ENCODE measurements around the gene SHROOM1. TPM values are rescaled to one million over a fixed set of nuclear protein-coding genes. Genes with fewer than 3 reads are reported as not detected.
A peak's percentile ranks its signal among the peaks of the same experiment; 100 is the strongest.

The SHROOM1 gene
- total RNA-seq, 1 experiment from 2014 or later, result 0.54 TPM

- TF ChIP-seq EZH2 (IDR thresholded peaks at IDR 0.05; ENCODE audit: borderline replicate concordance, low read depth, low read length, poor library complexity, severe bottlenecking) (no peak), CTCF (conservative IDR thresholded peaks at IDR 0.05; ENCODE audit: low read depth, low read length) (no peak)
- POLR2A ChIA-PET (ENCODE audit: low non-redundant PET), result interaction anchor here (0.7 kb wide), 1 partner anchor 90 kb away, joined by 3 read pairs; no protein-coding TSS in a partner anchor
- Histone ChIP-seq H3K27me3 (replicated peaks; ENCODE audit: insufficient read depth, low read depth, low read length, poor library complexity) (no peaks in the 10 kb centered on the region), H3K4me1 (ENCODE audit: insufficient read depth, low read length, poor library complexity, severe bottlenecking) (peaks cover 12% of the 10 kb centered on the region), H3K27ac (ENCODE audit: low read depth, low read length, poor library complexity, severe bottlenecking) (no peak overlapping the region), H3K4me3 (ENCODE audit: low read depth, low read length, poor library complexity, severe bottlenecking) (no peak overlapping the region), H3K9me3 (ENCODE audit: low read depth, low read length, poor library complexity, severe bottlenecking) (no peaks in the 10 kb centered on the region), H3K36me3 (ENCODE audit: insufficient read depth, low read length, poor library complexity, severe bottlenecking) (peaks cover 33% of the 10 kb centered on the region)
- DNase-seq (ENCODE audit: low spot score), result no peak
- CTCF ChIA-PET, result no interaction called here
- no TSS peak for BruUV-seq (replicated peaks)
- intact Hi-C loops (cut with micrococcal nuclease; ENCODE audit: unreplicated experiment), result loop anchor here (10.0 kb wide), 1 partner anchor 344 kb away; no protein-coding TSS in a partner anchor
Observed at GRCh38 chr5:132868754-132869153, 38.3 kb upstream of the SHROOM1 start.

- intact Hi-C loops (cut with micrococcal nuclease; ENCODE audit: unreplicated experiment), result loop anchor here (10.0 kb wide), 1 partner anchor 342 kb away; no protein-coding TSS in a partner anchor
- TSS peak; percentile 70 for BruUV-seq (replicated peaks)
- no peaks in the 10 kb centered on the region for H3K9me3 ChIP-seq (ENCODE audit: low read depth, low read length, poor library complexity, severe bottlenecking)
- no peak for TF ChIP-seq CTCF (conservative IDR thresholded peaks at IDR 0.05; ENCODE audit: low read depth, low read length)
- TF ChIP-seq EZH2 (IDR thresholded peaks at IDR 0.05; ENCODE audit: borderline replicate concordance, low read depth, low read length, poor library complexity, severe bottlenecking), result no peak
- peaks cover 33% of the 10 kb centered on the region for H3K36me3 ChIP-seq (ENCODE audit: insufficient read depth, low read length, poor library complexity, severe bottlenecking)
- ChIA-PET POLR2A (ENCODE audit: low non-redundant PET) (no interaction called here), CTCF (no interaction called here)
- no peaks in the 10 kb centered on the region for H3K27me3 ChIP-seq (replicated peaks; ENCODE audit: insufficient read depth, low read depth, low read length, poor library complexity)
- peaks cover 12% of the 10 kb centered on the region for H3K4me1 ChIP-seq (ENCODE audit: insufficient read depth, low read length, poor library complexity, severe bottlenecking)
- H3K4me3 ChIP-seq (ENCODE audit: low read depth, low read length, poor library complexity, severe bottlenecking), result peak overlapping the region; percentile 77
- DNase-seq (ENCODE audit: low spot score), result no peak
- H3K27ac ChIP-seq (ENCODE audit: low read depth, low read length, poor library complexity, severe bottlenecking), result peak overlapping the region; percentile 94
Observed at GRCh38 chr5:132867046-132867451, 36.6 kb upstream of the SHROOM1 start.

DNA sequence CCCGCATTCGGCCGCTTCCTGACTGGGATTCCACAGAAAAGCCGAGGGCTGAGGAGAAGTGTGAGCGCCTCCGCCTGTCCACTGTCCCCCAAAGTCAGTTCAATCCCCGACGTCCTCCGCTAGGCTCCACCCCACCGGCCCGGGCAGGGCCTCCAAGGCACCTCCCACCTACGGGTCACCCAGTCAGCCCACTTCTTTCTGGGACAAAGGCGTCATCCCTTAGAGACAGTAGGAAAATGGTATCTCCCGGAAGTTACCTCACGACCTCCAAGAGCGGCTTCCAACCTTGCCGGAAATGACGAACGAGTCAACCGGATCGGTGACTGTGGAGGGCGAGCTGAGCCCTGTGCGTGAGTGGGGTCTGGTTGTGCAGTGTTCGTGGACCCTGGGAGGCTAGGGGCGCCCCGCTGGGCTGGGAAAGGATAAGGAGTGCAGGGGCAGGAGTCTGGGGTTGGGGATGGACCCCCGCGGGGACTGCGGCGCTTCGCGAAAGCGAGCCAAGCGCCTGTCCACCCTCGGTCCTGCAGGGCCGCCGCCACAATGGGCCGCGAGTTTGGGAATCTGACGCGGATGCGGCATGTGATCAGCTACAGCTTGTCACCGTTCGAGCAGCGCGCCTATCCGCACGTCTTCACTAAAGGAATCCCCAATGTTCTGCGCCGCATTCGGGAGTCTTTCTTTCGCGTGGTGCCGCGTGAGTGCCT, 36.0 kb upstream of the SHROOM1 start, which contains the start of the genes GDF9 and UQCRQ:
GDF9 (minus strand) TSS at position 128 of the 704 bp plus-strand sequence. CDS start 1,936 bp downstream, outside the sequence.
UQCRQ (plus strand) TSS at position 301 of the 704 bp plus-strand sequence; CDS start at position 541, 240 bp downstream.
- peaks cover 33% of the 10 kb centered on the region for H3K36me3 ChIP-seq (ENCODE audit: insufficient read depth, low read length, poor library complexity, severe bottlenecking)
- no peak for TF ChIP-seq EZH2 (IDR thresholded peaks at IDR 0.05; ENCODE audit: borderline replicate concordance, low read depth, low read length, poor library complexity, severe bottlenecking)
- 0 out of 2 replicates have a peak, but pooled peaks have one; percentile 27 for TF ChIP-seq CTCF (conservative IDR thresholded peaks at IDR 0.05; ENCODE audit: low read depth, low read length)
- H3K9me3 ChIP-seq (ENCODE audit: low read depth, low read length, poor library complexity, severe bottlenecking), result no peaks in the 10 kb centered on the region
- peak; percentile 99 for DNase-seq (ENCODE audit: low spot score)
- peaks cover 12% of the 10 kb centered on the region for H3K4me1 ChIP-seq (ENCODE audit: insufficient read depth, low read length, poor library complexity, severe bottlenecking)
- POLR2A ChIA-PET (ENCODE audit: low non-redundant PET), result no interaction called here
- intact Hi-C loops (cut with micrococcal nuclease; ENCODE audit: unreplicated experiment), result loop anchor here (10.0 kb wide), 1 partner anchor 342 kb away; no protein-coding TSS in a partner anchor
- peak within 1 kb of the TSS; percentile 94 for H3K27ac ChIP-seq (ENCODE audit: low read depth, low read length, poor library complexity, severe bottlenecking)
- H3K27me3 ChIP-seq (replicated peaks; ENCODE audit: insufficient read depth, low read depth, low read length, poor library complexity), result no peaks in the 10 kb centered on the region
- CTCF ChIA-PET, result interaction anchor here (0.9 kb wide), 1 partner anchor 480 kb away, joined by 3 read pairs; no protein-coding TSS in a partner anchor
- BruUV-seq (replicated peaks), result no TSS peak
- peak within 1 kb of the TSS; percentile 77 for H3K4me3 ChIP-seq (ENCODE audit: low read depth, low read length, poor library complexity, severe bottlenecking)
